DOHH2 (cell line): ENCODE measurements around the gene CRYBG1.

Source experiments
- H3F3A ChIP-seq: fragments of 200-600 bp; sonication (generic), shearing (Covaris generic); 2 replicates; pipeline ENCODE4 v1.6.0; 2016; ENCODE audit warnings: antibody characterized with exemption, mild to moderate bottlenecking; ENCODE audit not compliant: control insufficient read depth, insufficient read depth
- H3K27ac ChIP-seq: fragments of 200-600 bp; sonication (generic); 2 replicates; pipeline ENCODE4 v1.5.1; 2014; ENCODE audit warnings: low read depth, mild to moderate bottlenecking, low read length, moderate library complexity
- H3K27me3 ChIP-seq: fragments of 200-600 bp; sonication (generic); 2 replicates; pipeline ENCODE4 v1.6.1; 2014; ENCODE audit warnings: mild to moderate bottlenecking, low read length, mixed read lengths; ENCODE audit not compliant: control insufficient read depth
- H3K36me3 ChIP-seq: fragments of 200-600 bp; sonication (generic); 2 replicates; pipeline ENCODE4 v1.6.1; 2014; ENCODE audit warnings: mild to moderate bottlenecking, low read length, moderate library complexity, mixed read lengths; ENCODE audit not compliant: control insufficient read depth
- H3K4me1 ChIP-seq: fragments of 200-600 bp; sonication (generic); 2 replicates; pipeline ENCODE4 v1.6.1; 2014; ENCODE audit warnings: mild to moderate bottlenecking, low read length, mixed read lengths; ENCODE audit not compliant: control insufficient read depth
- H3K4me2 ChIP-seq: fragments of 200-600 bp; sonication (generic); 2 replicates; pipeline ENCODE4 v1.6.0; 2014; ENCODE audit warnings: mild to moderate bottlenecking, low read length, moderate library complexity
- H3K4me3 ChIP-seq: fragments of 200-600 bp; sonication (generic); 2 replicates; pipeline ENCODE4 v1.5.1; 2014; ENCODE audit warnings: mild to moderate bottlenecking, low read length, mixed read lengths
- H3K79me2 ChIP-seq: fragments of 200-600 bp; sonication (generic); 2 replicates; pipeline ENCODE4 v1.6.1; 2014; ENCODE audit warnings: mild to moderate bottlenecking, low read length, mixed read lengths; ENCODE audit not compliant: control insufficient read depth
- H3K9me2 ChIP-seq: fragments of 200-600 bp; sonication (generic); replicated peaks from 2 replicates; pipeline ENCODE4 v1.6.1; 2014; ENCODE audit warnings: mild to moderate bottlenecking, low read length, mixed read lengths; ENCODE audit not compliant: control insufficient read depth
- H3K9me3 ChIP-seq: fragments of 200-600 bp; sonication (generic); 2 replicates; pipeline ENCODE4 v1.6.1; 2014; ENCODE audit warnings: antibody characterized with exemption, low read length, mixed read lengths; ENCODE audit not compliant: control insufficient read depth, insufficient read depth
- H4K20me1 ChIP-seq: fragments of 200-600 bp; sonication (generic); 2 replicates; pipeline ENCODE4 v1.6.0; 2014; ENCODE audit warnings: low read depth, mild to moderate bottlenecking, antibody characterized with exemption, low read length, moderate library complexity; ENCODE audit not compliant: control insufficient read depth, insufficient read depth
- EZH2phosphoT487 ChIP-seq: fragments of 200-600 bp; sonication (generic); IDR thresholded peaks from 2 replicates; pipeline ENCODE4 v1.6.1; 2017; ENCODE audit warnings: borderline replicate concordance, mild to moderate bottlenecking, antibody characterized with exemption, low read length, moderate library complexity, mixed read lengths
- TF ChIP-seq, protein P1 (sequence below): fragments of 200-600 bp; sonication (generic); IDR thresholded peaks from one replicate; pipeline ENCODE4 v1.5.1; 2014; ENCODE audit warnings: antibody characterized with exemption, mild to moderate bottlenecking, low read depth, low read length; ENCODE audit not compliant: poor library complexity, severe bottlenecking

Gene CRYBG1

DNA sequence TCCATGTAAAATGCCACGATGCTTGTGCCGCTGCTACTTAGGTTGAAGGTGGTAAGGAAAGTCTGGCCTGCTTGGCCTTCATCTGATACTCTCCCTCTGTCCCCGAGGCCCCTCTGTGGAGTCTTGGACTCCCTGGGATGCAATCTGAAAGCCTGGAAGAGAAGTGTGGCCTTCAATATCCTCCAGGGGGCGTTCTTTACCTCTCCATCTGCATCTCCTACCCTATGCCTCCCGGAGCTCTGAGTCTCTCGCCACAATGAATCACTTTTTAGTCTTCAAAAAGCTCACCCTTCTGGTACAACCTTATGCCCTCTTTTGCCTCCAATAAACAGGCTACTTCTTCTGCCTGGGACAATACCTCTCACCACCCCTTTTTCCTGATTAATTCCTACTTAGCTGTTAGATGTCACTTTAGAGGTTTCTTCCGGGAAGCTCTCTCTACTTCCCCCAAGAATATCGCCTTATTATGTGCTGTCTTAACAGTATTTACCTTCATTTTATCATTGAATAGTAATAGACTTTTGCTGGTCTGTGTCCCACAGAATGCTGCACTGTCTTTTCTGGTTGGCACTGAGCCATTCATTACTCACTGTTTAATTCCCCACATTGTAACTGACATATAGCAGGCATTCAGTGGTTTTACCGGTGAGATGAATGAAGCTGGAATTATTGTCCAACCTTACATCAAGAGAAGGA is 21.0 kb upstream of the CRYBG1 start:
- H3F3A ChIP-seq, result no peaks in the 10 kb centered on the region
- TF ChIP-seq, protein P1, sequence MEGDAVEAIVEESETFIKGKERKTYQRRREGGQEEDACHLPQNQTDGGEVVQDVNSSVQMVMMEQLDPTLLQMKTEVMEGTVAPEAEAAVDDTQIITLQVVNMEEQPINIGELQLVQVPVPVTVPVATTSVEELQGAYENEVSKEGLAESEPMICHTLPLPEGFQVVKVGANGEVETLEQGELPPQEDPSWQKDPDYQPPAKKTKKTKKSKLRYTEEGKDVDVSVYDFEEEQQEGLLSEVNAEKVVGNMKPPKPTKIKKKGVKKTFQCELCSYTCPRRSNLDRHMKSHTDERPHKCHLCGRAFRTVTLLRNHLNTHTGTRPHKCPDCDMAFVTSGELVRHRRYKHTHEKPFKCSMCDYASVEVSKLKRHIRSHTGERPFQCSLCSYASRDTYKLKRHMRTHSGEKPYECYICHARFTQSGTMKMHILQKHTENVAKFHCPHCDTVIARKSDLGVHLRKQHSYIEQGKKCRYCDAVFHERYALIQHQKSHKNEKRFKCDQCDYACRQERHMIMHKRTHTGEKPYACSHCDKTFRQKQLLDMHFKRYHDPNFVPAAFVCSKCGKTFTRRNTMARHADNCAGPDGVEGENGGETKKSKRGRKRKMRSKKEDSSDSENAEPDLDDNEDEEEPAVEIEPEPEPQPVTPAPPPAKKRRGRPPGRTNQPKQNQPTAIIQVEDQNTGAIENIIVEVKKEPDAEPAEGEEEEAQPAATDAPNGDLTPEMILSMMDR, result peak; percentile 85
- no peak for TF ChIP-seq EZH2phosphoT487
- peaks cover 5% of the 10 kb centered on the region for H3K4me1 ChIP-seq
- H3K4me2 ChIP-seq, result peak overlapping the region; percentile 72
- no peaks in the 10 kb centered on the region for H4K20me1 ChIP-seq
- no peaks in the 10 kb centered on the region for H3K9me2 ChIP-seq
- H3K4me3 ChIP-seq, result peak overlapping the region; percentile 55
- H3K27me3 ChIP-seq, result peaks cover 13% of the 10 kb centered on the region
- no peaks in the 10 kb centered on the region for H3K79me2 ChIP-seq
- no peak overlapping the region for H3K27ac ChIP-seq
- H3K9me3 ChIP-seq, result no peaks in the 10 kb centered on the region
- no peaks in the 10 kb centered on the region for H3K36me3 ChIP-seq

- Histone ChIP-seq H3F3A (no peaks in the 10 kb centered on the region), H3K4me3 (no peak overlapping the region), H3K27me3 (peaks cover 6% of the 10 kb centered on the region; the same call in 1 of the 2 replicates), H3K9me3 (no peaks in the 10 kb centered on the region), H3K9me2 (no peaks in the 10 kb centered on the region), H4K20me1 (no peaks in the 10 kb centered on the region), H3K79me2 (no peaks in the 10 kb centered on the region), H3K4me2 (no peak overlapping the region), H3K4me1 (no peaks in the 10 kb centered on the region), H3K27ac (no peak overlapping the region), H3K36me3 (no peaks in the 10 kb centered on the region)
- TF ChIP-seq EZH2phosphoT487, result no peak
- TF ChIP-seq, protein P1, result no peak
Measured at GRCh38 chr6:106347219-106347618, 13.3 kb upstream of the CRYBG1 start.

DNA sequence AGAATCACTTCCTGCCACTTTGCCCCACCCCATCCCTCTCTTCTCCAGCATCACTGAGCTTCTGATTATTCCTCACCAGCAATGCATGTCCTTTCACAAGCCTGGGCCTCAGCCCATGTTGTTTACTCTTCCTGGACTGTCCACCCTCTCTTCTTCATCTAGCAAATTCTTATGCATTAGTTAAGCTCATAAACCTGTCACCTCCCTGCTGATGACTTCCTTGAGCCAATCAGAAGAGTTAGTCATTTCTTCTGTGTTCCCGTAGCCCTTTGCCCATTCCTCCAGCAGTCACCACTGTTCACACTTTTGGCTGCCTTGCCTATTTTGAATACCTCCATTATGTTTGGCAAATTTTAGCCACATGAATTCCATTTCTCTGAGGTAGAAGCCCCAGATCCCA is 4.1 kb upstream of the CRYBG1 start:
- H3K9me2 ChIP-seq, result no peaks in the 10 kb centered on the region
- H3K4me2 ChIP-seq, result no peak overlapping the region
- peaks cover 8% of the 10 kb centered on the region; the same call in 1 of the 2 replicates for H3K4me1 ChIP-seq
- TF ChIP-seq, protein P1, result no peak
- no peak for TF ChIP-seq EZH2phosphoT487
- H3F3A ChIP-seq, result no peaks in the 10 kb centered on the region
- H3K79me2 ChIP-seq, result no peaks in the 10 kb centered on the region
- H3K36me3 ChIP-seq, result no peaks in the 10 kb centered on the region
- no peaks in the 10 kb centered on the region for H3K9me3 ChIP-seq
- H4K20me1 ChIP-seq, result no peaks in the 10 kb centered on the region
- no peak overlapping the region for H3K27ac ChIP-seq
- H3K27me3 ChIP-seq, result peaks cover 13% of the 10 kb centered on the region
- H3K4me3 ChIP-seq, result no peak overlapping the region
